ENCODE results near the gene HRAS.

The HRAS gene

DNA sequence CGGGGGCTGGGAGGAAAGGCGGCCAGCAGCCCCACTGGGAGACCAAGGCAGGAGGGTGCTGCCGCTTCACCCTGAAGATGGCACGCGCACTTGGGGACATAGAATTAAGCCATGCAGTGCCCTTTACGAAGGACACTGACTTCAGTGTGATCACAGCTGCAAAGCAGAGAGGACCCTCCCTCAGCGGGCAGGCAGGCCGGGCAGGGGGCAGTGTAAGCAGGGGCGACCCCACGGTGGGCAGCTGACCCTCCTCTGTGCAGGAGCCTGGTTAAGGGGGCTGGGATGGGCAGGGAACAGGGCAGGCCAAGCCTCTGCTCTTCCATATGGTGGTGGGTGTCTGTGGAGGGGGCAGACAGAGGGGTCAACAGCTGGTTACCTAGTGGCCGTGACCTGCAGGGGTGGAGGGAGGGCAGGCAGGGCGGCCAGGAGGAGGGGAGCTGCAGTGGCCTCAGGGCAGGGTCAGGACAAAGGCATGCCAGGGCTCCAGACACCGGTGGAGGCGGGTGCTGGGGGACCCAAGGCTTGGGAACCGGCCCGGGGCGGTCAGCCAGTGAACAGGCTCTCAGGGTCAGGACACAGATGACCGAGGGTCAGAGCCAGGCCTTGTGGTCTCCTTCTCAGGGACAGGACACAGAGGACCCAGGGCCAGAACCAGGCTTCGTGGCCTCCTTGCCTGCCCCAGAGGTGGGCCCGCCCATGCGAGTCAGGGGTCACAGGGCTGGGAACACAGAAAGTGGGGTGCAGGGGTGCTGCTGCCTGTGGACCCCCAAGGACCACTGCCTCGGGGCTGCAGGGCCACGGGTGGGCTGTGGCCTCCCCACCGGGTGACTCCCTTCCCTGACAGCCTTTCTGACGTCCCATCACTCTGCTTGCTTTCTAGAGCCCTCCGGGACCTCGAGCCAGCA lies 18.0 kb upstream of the HRAS start:
- no peak for DNase-seq

DNA sequence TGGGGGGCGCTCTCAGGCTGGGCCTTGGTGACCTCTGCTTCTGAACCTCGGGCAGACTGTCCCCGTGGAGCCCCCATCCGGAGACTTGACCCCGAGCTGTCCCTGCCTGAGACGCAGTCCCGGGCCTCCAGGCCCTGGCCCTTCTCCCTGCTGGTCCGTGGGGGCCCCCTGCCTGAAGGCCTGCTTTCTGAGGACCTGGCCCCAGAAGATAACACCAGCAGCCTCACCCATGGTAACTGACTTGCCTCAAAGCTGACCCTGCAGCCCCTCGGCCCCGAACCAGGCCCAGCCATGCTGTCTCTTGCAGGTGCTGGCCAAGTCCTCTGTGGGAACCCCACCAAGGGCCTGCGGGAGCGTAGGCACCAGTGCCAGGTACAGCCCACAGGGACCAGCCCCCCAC lies 16.2 kb upstream of the HRAS start:
- no peak for DNase-seq

DNA sequence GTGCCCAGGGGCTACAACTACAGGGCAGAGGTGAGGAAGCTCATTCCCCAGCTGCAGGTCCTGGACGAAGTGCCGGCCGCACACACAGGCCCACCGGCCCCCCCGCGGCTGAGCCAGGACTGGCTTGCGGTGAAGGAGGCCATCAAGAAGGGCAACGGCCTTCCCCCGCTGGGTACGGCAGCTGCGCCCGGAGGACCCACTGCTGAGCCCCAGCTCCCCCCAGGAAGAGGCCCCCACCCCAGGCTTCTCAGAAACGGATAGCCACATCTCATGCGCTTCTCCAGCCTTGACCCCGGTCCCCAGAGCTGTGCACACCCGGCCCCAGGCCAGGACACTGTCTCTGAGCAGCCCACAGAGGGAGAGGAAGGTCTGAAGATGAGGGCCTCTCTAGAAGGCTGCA lies 15.8 kb upstream of the HRAS start:
- DNase-seq = no peak

DNA sequence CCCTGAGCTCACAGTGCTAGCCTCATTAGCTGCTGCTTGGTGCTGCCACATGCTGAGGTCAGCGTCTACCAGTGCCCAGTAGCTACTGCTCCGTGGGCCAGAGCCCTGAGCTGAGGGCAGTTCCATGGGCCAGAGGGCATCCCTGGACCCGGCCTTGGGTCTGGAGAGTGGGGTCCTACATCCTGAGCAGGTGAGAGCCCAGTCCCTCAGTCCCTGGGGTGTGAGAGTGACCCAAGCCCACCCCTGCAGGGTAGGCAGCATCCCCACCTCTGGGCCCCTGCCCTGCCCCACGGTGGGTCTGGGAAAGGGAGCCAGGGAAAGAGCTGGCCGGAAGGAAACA lies 15.3 kb upstream of the HRAS start:
- no peak for DNase-seq

DNA sequence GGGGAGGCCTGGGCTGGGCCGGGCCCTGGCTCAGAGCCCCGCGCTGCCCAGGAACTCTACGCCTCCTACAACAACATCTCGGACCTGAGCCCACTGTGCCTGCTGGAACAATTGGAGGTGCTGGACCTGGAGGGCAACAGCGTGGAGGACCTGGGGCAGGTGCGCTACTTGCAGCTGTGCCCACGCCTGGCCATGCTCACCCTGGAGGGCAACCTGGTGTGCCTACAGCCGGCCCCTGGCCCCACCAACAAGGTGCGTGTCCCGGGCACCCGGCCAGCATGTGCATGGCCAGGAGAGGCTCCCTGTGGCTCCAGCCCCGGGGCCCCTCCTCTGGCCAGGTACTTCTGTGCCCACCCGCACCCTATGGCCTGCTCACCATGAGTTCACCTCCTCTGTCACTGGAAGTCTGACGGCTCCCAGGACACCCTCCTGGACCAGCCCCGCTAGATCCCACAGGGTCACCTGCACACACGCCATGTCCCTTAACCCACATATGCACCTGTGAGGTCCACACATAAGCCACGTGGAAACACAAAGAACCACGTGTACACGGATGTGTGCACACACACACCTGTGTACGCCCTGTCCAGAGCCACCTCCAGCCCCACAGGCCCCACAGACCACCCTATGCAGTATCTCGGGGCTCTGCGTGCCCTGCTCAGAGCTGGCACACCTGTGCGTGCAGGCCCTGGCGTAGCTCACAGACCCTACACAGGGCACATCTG lies 14.8 kb upstream of the HRAS start:
- DNase-seq = no peak

DNA sequence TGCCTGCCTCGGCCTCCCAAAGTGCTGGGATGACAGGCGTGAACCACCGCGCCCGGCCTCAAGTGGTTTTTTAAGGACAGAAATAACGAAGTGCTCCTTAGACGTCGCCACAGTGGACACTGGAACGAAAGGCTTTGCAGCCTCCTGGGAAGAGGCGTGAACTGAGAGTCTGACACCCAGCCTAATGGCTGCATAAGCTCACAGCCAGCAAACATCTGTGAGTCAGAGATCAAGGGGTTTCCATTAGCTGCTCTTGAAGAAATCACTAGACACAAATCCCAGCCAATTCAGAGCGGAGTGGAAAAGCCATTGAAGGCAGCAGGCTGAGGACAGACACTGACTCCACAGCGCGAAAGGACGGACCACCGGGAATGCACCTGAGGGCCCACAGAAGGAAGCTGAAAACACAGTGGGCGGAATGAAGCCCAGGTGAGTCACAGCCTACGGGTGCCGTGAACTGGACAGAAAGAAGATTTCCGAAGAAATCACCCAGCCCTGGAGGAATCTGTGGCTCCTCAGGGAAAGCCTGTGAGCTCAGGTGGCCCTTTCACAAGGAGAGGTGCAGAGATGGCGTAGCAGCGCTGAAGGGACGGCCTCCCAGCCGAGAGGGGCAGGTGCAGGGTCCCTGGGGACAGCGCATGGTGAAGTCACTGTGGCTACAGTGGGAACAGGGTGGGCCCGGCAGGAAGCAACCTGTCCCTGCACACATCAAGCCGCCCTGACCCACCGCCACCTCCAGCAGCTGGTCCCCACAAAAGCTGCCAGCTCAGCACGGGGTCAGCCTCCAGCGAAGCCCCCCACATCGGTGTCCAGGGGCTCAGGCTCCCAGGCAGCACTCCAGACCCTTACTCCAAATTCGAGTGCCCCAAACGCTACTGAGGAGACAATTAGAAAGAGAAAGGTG lies 13.6 kb upstream of the HRAS start:
- DNase-seq = no peak

DNA sequence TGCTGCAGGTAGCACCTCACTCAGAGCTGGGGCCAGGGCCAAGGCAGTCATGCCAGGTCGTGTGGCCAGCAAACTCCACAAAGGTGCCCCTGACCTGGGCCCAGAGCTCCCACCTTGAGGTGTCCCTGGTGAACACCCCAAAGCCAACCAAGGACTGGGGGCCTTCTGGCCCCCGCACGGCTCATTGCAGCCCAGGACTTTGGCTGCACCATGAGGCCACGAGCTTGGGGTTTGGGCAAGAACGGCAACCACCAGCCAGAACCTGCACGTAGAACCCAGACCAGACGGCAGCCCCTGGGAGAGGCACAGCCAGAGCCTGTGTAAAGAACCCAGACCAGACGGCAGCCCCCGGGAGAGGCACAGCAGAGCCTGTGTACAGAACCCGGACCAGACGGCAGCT lies 9.8 kb upstream of the HRAS start:
- no peak for DNase-seq

DNA sequence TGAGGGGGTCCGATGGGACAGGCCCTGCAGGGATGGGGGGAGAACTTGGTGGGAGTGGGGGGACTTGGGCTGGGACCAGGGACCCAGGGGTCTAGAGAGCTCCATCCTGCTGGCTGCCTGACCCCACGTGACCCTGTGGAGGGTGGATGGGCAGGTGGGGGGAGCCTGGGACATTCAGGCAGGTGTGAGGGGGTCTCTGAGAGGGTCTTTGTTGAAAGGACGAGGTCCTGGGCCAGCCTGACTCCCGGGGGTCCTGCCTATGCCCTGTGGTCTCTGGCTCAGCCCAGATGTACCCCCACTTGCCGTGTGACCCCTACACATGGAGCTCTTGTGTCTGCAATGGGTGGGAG lies 9.4 kb upstream of the HRAS start:
- DNase-seq = no peak

DNA sequence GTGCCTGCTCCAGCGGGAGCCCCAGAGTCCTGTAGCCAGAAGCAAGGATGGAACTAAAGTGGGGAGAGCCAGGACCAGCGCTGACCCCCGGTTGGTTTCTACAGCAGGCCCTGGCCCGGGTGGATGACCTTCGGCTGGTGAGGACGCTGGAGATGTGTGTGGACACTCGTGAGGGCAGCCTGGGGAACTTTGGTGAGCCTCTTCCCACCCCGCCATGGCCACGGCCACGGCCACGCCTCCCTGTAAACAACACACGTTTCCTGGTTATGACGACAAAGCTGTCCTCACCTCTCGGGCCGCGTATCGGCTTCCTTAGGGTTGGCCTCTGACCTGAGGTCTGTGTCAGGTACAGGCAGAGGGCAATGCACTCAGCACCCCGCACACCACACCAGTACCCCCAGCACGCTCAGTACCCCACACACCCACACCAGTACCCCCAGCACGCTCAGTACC lies 6.1 kb upstream of the HRAS start:
- no peak for DNase-seq

DNA sequence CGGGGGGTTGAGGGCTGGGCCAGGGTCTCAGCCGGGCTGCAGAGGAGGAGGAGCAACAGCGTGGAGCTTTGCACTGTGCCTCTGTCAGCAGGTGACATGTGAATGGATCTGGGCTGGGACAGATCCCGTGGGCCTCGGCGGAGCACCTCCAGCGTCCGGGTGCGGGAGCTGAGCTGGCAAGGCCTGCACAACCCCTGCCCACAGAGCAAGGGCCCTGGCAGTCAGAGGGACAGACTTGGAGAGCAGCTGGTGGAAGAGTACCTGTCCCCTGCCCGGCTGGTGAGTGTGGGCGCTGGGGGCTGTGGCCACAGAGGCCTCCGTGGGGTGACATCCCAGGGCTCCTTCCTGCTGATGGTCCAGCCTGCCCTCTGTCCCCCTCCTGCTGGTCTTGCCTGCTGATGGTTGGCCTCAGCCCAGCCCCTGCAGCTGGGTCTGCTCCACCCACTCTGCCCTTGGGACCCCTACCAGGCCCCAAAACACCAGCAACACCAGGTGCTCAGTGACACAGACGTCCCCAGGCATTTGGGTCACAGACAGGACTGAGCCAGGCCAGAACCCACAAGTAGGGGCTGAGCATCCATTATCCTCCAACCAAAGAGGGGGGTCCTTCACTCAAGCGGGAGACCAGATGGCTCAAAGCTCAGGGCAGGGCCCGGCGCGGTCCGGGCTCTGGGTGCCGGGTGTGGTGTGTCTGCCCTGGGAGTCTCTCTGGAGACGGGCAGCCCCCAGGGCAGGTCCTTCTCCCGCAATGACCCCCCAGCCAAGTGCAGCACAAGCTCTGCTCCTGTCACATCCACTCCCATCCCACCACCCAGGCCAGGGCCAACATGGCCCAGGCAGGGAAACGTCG lies 5.4 kb upstream of the HRAS start:
- no peak for DNase-seq

DNA sequence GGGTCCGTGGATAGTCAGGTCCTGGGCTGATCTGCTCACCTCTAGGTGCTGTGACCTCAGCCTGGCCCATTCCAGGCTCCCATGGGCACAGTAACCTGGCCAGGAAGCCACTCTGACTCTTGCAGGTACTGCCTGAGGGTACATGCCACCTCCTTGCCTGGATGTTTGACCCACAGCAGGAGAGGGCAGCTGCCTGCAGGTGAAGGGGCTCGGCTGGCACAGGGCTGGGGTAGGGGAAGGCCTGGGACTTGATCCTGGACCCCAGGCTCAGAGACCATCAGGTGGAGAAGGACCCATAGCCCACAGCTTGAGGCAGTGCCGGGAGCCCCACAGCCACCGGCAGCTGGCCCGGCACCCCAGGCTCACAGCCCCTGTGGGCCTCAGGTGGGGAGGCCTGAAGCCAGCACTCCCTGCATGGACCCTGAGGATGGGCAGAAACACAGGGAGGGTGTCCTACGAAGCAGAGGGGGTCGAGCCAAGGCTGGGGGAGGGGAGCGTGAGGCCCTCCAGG lies 4.7 kb upstream of the HRAS start:
- DNase-seq = no peak

DNA sequence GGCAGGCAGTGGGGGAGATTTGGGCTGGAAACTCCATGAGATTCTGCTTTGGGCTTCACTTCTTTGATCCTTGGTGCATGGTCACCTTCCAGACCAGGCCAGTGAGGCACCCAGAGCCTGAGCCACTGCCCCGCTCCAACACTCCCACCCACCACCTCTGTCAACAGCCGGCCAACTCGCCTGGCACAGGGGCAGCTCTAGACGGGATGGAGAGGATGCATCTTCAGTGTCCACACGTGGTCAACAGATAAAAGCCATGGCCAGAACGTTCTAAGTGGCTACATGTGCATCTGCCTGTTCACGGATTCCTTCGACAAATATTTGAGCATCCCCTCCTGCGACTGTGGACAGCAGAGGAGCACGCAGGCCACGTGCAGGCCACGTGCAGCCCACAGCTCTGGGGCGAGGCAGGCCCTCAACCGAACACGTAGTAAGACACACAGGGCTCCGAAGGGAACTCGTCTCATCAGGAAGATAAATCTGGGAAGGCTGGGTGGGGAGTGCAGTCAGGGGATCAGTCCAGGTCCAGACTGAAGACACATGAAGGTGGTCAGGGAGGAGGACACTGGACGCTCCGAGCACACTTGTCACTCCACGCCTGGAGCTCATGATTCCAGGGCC lies 3.2 kb upstream of the HRAS start:
- DNase-seq = no peak

DNA sequence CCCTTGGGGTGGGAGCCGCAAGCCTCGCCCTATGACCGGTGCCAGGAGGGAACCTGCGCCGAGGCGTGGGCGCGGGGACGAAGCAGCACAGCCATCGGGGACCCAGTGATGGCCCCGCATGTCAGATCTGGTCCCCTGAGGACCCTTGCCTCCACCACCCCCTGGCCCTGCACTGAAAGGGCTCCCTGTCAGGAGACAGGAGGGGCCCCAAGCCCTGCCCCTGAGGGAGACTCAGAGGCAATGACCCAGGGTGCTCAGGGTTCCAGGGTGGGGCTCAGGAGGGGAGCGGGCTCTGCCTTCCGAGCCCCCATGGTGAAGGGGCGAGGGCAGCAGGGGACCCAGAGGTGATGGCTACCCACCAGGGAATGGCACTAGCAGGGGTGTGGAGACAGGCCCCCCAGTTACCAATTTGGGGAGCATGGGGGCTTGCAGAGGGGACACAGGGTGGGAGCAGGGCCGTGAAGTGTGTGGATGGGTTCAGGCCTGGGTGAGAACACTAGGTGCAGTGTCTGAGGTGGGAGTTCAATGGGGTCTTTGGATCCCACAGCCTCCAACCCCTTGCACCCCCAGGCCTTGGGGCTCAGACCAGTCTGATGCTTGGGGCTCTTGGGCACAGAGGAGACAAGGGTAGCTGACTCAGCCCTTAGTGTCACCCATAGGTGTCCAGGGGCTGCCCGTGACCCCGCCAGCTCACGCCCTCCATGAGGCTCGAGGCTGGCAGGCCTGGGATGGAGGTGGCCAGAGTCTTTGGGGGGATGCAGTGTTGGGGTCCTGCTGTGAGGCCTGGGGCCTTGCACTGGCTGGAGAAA lies 2.5 kb upstream of the HRAS start:
- no peak for DNase-seq

DNA sequence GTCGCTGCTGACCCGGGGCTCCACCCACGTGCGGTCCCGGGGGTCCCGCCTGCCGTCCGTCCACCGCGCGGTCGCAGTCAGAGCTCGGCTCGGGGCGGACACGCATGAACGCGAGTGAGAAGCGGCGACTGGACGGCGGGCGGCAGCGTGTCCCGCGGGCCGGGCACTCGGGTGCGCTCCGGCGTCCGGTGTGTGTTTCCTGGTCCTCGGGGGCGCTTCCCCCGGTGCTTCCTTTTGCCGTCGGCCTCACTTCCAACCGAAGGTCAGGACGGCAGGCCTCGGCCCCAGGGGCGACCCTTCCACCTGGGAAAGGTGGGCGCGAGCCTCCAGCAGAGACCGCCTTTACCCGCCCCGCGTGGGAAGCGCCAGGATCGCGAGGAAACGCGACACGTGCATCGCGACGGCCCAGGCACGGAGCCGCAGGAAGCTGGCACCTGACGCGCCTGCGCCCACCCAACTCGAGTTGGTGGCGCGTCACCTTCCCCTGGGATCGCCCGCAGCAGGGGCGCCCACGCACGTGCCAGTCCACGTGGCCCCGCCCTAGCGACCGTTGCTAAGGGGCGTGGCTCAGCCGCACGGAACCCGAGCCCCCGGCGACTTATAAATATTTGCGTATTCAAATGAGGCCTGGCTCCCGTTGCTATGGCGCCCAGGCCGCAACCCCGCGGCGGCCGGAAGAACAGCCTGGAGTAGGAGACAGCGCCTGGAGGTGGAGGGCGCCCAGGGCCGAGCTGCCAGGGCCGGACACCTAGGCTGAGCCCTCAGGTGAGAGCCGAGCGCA lies 1.7 kb upstream of the HRAS start, which contains the start of gene LRRC56:
Gene LRRC56 (plus strand): TSS at position 687 of the 781 bp plus-strand sequence. CDS start 3,158 bp downstream, outside the sequence.
- DNase-seq = peak; percentile 94

DNA sequence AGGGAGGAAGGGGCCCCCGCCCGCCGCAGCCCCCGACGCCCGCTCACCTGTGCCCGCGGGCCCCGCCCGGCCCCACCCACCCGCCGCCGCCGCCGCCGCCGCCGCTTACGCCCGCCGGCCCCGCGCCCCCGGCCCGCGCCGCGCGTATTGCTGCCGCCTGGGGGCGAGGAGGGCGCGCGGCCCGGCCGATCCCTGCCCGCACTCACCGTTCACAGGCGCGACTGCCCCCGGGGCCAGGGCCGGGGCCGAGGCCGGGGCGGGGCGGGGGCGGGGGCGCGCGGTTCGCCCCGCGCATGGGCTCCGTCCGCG lies 212 bp downstream of the HRAS start:
- DNase-seq = no peak

DNA sequence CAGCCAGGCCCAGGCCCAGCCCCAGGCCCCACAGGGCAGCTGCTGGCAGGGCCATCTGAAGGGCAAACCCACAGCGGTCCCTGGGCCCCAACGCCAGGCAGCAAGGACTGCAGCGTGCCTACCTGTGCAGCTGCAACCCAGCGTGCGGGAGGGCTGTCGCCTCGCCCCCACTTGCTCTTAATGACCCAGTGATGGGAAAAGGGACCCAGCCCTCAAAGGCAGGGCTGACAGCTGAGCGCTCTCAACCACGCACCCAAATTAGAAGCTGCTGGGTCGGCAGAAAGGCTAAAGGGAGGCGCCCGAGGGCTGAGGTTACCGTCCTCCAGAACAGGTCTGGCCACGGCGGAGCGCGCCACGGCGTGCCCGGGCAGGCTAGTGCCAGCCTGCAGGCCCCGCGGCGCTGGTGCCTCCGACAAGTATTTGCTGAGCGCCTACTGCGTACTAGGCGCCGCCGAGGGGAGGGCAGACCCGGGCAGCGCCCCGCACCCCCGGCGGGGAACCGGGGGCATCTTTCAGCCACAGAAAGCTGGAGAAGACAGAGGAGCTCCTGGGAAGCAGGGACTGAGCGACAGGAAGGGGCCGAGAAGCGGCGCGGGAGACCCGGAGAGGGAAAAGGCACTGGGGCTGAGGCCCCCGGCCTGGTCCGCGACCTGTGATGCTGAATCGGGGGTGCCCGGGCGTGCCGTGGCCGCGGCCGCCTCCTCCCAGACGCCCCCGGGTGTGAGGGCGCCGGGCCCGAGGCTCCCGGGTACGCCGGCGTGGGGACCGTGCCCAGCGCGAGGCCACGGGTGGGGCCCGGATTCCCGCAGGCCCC lies 773 bp downstream of the HRAS start:
- DNase-seq = peak; percentile 21

DNA sequence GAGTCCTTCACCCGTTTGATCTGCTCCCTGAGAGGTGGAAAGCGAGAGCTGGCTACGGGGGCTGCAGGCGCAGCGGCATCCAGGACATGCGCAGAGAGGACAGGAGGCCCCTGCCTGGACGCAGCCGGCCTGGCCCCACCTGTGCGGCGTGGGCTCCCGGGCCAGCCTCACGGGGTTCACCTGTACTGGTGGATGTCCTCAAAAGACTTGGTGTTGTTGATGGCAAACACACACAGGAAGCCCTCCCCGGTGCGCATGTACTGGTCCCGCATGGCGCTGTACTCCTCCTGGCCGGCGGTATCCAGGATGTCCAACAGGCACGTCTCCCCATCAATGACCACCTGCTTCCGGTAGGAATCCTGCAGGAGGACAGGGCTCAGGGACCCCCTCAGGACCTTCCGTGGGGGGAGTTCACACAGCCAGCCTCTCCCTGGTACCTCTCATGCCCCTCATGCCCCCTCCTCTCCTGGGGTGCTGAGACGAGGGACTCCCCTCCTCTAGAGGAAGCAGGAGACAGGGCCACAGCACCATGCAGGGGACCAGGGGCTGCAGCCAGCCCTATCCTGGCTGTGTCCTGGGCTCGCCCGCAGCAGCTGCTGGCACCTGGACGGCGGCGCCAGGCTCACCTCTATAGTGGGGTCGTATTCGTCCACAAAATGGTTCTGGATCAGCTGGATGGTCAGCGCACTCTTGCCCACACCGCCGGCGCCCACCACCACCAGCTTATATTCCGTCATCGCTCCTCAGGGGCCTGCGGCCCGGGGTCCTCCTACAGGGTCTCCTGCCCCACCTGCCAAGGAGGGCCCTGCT lies 1.6 kb downstream of the HRAS start:
- no peak for DNase-seq

DNA sequence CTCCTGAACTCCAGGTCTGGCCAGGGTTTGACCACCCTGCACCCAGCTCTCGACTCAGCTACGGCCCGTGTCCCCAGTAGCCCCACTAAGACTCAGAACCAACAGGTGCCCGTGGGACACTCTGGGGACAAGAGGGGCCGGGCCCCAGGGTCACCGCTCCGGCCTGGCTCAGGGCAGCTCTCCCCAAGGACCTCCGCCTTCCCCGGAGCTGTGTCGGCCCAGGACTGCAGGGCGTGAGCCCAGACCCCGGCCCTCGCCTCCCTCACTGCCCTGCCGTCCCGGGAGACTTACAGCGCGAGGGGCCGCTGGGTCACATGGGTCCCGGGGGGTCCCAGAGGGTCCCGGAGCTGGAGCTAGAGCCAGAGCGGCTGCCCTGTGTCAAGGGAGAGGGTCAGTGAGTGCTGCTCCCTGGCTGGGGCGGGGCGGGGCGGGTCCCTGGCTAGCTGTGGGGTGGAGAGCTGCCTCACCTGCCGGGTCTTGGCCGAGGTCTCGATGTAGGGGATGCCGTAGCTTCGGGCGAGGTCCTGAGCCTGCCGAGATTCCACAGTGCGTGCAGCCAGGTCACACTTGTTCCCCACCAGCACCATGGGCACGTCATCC lies 2.3 kb downstream of the HRAS start:
- DNase-seq = no peak
